ENCODE results near the gene LPAR6.
"Not testable (repeated sequence)": the region's sequence is repeated elsewhere in the genome, so short reads cannot be mapped to it uniquely, and the experiment has no call there.

Gene LPAR6

DNA sequence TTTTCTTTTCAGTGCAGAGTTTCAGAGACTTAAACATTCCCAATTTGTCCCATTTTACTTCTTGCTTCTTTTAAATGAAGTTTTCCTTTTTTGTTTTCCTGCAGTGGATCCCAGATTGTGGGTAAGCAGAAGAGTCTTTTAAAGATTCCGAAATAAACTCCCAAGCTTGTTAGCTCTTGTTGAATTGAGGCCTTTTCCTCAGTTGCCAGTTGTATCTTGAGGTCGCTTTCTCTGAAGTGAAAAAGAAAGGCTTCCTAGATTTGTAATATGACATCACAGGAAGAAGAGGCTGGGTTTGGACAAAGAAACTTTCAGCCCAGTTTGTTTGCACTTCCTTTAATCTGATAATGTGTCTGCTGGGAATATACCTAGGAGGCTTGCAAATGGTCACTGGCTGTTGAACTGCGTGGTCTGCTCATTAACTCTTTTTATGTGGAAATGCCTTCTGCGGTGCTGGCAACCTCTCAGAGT lies at the start of gene LPAR6:
Gene LPAR6, minus strand, starts transcription at position 233 of the 471 bp plus-strand sequence. CDS start 690 bp downstream, outside the sequence.
- DNase-seq (ENCODE audit: low read depth in 2 of 2): no peak

- DNase-seq (ENCODE audit: low read depth in 2 of 2): no peak
Measured at GRCh38 chr13:48457578-48458242, 44.8 kb upstream of the LPAR6 start.

DNA sequence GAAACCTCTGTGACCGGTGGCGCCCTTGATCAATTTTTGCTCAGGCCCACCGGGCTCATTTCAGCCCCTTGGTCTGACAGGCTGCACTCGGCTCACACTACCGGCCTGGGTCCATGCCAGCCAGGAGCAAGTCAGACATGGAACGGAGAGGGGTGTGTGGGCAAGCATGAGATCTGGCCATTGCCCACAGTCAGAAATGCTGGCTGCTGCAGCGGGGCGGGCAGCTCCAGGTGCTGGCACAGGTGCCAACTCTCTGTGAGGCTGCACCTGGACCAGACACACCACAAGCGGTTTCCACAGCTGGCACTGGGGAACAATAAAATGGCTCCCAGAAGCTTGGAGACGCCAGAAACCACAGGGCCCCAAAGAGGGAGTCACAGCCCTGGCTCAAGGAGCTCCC lies 43.6 kb upstream of the LPAR6 start:
- no peak for DNase-seq (ENCODE audit: low read depth in 2 of 2)

- not testable (repeated sequence) for DNase-seq (ENCODE audit: low read depth in 2 of 2)
Measured at GRCh38 chr13:48451196-48451595, 38.3 kb upstream of the LPAR6 start.

DNA sequence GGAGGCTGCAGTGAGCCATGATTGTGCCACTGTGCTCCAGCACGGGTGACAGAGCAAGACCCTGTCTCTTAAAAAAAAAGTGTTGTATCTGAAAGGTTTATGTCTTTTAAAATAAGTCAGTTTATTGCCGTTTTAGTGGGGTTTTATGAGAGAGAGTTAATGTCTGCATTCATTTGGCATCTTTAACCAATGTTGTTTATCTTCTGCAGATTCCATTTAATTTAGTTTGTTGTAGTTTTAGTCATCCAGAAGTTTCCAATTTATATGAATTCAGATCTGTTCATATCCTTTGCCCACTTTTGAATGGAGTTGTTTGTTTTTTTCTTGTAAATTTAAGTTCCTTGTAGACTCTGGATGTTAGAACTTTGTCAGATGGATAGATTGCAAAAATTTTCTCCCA lies 36.7 kb upstream of the LPAR6 start:
- no peak for DNase-seq (ENCODE audit: low read depth in 2 of 2)

DNA sequence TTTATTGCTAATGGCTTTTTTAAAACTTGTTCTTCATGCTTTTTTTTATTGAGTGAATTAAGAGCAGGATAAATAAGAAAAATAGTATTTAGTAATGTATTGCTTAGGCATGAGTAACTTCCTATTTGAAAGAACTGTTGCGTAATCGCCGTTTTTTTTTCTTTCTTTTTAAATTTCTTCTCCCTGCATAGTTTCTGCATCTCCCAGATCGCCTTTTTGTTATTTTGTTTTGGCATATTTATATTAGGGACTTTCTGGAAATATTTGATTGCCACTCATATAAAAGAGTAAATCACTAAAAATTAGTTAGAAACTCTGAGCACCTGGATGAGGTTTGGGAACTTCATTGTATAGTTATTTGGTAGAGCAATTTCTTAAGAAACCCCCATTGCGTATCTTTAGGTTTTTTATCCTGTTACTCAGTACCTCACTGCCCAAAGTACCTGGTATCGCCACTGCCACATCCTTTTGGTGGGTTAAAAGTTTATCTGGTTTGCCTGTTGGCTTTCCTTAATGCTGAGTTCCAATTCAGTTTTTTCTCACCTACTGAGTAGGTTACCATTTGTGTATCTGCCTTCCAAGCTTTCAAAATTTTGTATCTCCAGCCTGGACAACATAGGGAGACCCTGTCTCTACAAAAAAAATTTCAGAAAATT lies 36.2 kb upstream of the LPAR6 start:
- DNase-seq (ENCODE audit: low read depth in 2 of 2): no peak

- DNase-seq (ENCODE audit: low read depth in 2 of 2): no peak
Measured at GRCh38 chr13:48448285-48448958, 35.5 kb upstream of the LPAR6 start.

- no peak for DNase-seq (ENCODE audit: low read depth in 2 of 2)
Measured at GRCh38 chr13:48446464-48446863, 33.6 kb upstream of the LPAR6 start.

GRCh38 chr13:48443442-48444208 lies 30.7 kb upstream of the LPAR6 start:
- no peak for DNase-seq (ENCODE audit: low read depth in 2 of 2)

DNA sequence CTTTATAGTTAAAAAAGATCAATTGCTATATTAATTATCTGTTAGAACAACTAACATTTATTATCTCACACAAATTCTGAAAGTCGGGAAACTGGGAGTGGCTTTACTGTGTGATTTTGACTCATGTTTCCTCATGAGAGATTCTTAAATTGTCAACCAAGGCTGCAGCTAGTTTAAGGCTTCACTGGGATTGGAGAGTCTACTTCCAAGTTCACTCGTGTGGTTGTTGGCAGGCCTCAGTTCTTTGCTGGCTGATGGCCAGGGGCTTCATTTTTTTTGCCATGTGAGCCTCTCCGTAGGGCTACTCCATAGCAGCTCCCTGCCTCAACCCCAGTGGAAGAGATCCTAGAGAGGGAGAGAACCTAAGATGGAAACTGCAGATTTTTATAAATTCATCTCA lies 24.5 kb upstream of the LPAR6 start:
- DNase-seq (ENCODE audit: low read depth in 2 of 2): no peak

GRCh38 chr13:48436661-48437288 lies 23.9 kb upstream of the LPAR6 start:
- no peak for DNase-seq (ENCODE audit: low read depth in 2 of 2)

DNA sequence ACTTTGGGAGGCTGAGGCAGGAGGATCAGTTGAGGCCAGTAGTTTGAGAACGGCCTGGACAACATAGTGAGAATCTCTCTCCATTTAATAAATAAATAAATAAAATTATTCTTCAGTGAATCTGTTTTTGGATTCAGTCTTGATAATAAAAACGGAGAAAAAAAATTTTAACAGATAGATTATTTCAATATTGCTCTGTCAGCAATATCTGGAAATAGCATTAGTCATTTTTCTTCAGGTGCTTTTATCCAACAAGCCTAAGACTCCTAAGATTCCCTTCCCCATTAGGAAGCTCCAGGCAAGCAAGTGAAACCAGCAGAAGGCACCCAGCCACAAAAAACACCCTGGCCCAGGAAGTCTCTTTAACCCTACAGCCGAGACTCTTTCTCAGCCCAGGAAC lies 21.3 kb upstream of the LPAR6 start:
- no peak for DNase-seq (ENCODE audit: low read depth in 2 of 2)

- DNase-seq (ENCODE audit: low read depth in 2 of 2): no peak
Measured at GRCh38 chr13:48431987-48432615, 19.2 kb upstream of the LPAR6 start.

- no peak for DNase-seq (ENCODE audit: low read depth in 2 of 2)
Measured at GRCh38 chr13:48431431-48431830, 18.5 kb upstream of the LPAR6 start.

GRCh38 chr13:48429886-48430285 lies 17.0 kb upstream of the LPAR6 start:
- DNase-seq (ENCODE audit: low read depth in 2 of 2): no peak

DNA sequence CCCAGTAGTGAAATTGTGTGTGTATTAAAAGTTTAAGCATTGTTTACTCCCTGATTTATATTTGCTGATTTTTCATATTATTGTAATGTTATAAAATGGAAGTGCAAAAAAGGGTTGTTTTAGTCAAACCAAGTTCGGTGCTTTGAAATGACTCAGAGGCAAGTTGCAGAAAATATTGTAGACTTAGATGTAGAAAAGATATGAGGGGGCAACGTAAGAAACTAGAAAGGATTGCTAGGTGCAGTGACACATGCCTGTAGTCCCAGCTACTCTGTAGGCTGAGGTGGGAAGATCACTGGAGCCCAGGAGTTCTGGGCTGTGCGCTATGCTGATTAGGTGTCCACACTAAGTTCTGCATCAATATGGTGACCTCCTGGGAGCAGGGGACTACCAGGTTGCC lies 16.1 kb upstream of the LPAR6 start:
- DNase-seq (ENCODE audit: low read depth in 2 of 2): no peak

GRCh38 chr13:48426755-48427298 lies 13.9 kb upstream of the LPAR6 start:
- DNase-seq (ENCODE audit: low read depth in 2 of 2): not testable (repeated sequence)

DNA sequence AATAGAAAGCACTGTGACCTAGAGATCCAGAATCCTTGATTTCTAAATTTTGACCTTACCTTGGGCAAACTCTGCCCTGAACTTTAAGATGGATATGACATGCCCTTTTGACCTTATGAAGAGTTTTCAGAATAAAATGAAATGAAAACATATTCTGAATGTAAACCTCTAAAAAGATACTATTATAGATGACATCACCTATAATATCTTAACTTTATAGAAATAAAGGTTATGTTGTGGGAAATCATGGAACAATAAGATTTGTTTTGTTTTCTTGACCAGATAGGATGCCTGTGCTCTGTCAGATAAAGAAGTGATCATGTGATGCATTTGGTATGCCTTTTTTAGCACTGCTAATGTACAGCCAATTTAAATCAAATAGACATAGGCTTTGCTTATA lies 13.1 kb upstream of the LPAR6 start:
- DNase-seq (ENCODE audit: low read depth in 2 of 2): no peak

DNA sequence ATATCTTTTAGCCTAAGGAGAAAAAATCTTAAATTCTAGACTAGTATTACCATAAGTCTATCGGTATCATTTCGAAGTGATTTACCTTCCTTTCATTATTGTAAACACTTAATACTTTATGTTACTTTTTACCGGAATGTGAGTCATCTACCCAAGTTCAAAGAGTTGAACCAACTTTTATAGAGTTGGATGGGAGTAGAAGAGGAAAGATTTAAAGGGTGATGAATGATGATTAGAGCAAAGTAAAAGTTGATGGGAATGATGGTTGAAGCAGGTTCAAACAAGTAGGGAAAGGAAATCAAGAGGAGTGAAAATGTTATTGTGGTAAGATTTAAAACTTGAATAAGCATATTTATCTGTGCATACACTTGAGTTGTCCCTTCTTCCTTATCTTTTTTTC lies 11.3 kb upstream of the LPAR6 start:
- no peak for DNase-seq (ENCODE audit: low read depth in 2 of 2)

DNA sequence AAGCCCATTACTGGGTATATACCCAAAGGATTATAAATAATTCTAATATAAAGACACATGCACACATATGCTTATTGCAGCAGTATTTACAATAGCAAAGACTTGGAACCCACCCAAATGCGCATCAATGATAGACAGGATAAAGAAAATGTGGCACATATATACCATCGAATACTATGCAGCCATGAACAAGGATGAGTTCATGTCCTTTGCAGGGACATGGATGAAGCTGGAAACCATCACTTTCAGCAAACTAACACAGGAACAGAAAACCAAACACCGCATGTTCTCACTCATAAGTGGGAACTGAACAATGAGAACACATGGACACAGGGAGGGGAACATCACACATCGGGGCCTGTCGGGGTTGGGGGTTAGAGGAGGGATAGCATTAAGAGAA lies 9.1 kb upstream of the LPAR6 start:
- DNase-seq (ENCODE audit: low read depth in 2 of 2): not testable (repeated sequence)

DNA sequence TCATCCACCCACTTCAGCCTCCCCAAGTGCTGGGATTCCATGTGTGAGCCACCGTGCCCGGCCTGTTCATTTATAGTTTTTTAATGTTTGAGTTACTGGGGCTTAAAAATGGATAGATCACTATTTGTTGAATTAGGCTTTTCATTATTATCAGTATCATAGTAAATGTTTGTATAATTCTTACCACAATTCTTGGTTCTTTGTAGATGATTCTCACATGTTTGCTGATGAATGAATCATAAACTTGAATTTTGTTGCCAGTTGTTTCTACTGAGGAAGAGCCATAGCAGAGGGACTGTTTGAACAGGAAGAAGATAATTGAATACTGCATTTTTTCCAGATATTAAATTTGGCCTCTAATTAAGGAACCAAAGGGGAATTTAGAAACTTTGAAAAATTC lies 2.6 kb upstream of the LPAR6 start:
- no peak for DNase-seq (ENCODE audit: low read depth in 2 of 2)
